Muscle layer of colon (tissue), 2 donors: ENCODE data around the gene CASP10.
"Not testable (repeated sequence)": the region's sequence is repeated elsewhere in the genome, so short reads cannot be mapped to it uniquely, and the experiment has no call there.

Source experiments
- H3K27ac ChIP-seq: one replicate; pipeline ENCODE4 v1.7.0; 2013; ENCODE audit warnings: low read depth, mild to moderate bottlenecking, low read length, moderate library complexity
- H3K27me3 ChIP-seq, 2 donors: one replicate each; pipeline ENCODE4 v1.7.0; 2013; ENCODE audit warnings: low read length in 2 of 2, mild to moderate bottlenecking in 2 of 2; ENCODE audit not compliant: insufficient read depth in 2 of 2, control insufficient read depth in 1 of 2
- H3K36me3 ChIP-seq: one replicate; pipeline ENCODE4 v1.7.0; 2013; ENCODE audit warnings: mild to moderate bottlenecking, low read length; ENCODE audit not compliant: insufficient read depth
- H3K4me1 ChIP-seq: one replicate; pipeline ENCODE4 v1.7.0; 2013; ENCODE audit warnings: mild to moderate bottlenecking, low read length; ENCODE audit not compliant: insufficient read depth
- H3K4me3 ChIP-seq, 2 donors: one replicate each; pipeline ENCODE4 v1.7.0; 2013; ENCODE audit warnings: low read length in 2 of 2, low read depth in 1 of 2, mild to moderate bottlenecking in 1 of 2, moderate library complexity in 1 of 2
- H3K9ac ChIP-seq: one replicate; pipeline ENCODE4 v1.7.0; 2013; ENCODE audit warnings: low read length
- H3K9me3 ChIP-seq: one replicate; pipeline ENCODE4 v1.7.0; 2013; ENCODE audit warnings: mild to moderate bottlenecking, low read length
- donor health status: abdominal sarcoma.
- donor health status: Adenocarcinoma of cecum.

The CASP10 gene

DNA sequence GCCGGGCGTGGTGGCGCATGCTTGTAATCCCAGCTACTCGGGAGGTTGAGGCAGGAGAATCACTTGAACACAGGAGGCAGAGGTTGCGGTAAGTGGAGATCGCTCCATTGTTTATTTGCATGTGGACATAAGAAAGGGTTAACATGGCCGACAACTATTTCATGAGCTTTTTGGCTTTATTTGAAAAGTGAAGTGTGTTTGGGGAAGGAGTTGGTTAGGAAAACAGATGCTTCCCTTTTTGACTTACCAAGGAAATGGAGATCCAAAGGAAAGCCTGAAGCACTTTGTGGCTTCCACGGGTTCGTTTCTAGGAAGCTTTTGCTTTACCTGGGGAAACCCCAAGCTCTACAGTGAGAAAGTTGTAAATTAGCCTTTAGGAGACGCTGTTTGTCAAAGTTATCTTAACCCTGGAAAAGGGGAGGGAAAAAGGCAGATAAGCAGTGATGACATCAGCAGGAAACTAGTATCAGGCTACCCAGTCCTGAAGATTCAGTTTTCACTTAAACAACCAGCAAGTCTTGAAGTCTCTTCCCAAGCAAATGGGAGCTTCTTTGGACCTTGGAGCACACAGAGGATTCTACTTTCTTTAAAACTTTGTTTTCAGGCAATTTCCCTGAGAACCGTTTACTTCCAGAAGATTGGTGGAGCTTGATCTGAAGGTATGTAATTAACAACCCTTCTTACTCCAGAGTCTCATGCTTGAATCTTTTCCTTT is at the start of gene CASP10:
Gene CASP10 (plus strand): TSS at position 492 of the 715 bp plus-strand sequence. CDS start 2,637 bp downstream, outside the sequence.
- Histone ChIP-seq H3K9ac (no peak within 1 kb of the TSS), H3K36me3 (no peaks in the 10 kb centered on the region), H3K4me1 (no peaks in the 10 kb centered on the region), H3K9me3 (no peaks in the 10 kb centered on the region), H3K27ac (peak within 1 kb of the TSS; percentile 12), H3K4me3 (peak within 1 kb of the TSS; percentile 12 to 52), H3K27me3 (no peaks in the 10 kb centered on the region)

DNA sequence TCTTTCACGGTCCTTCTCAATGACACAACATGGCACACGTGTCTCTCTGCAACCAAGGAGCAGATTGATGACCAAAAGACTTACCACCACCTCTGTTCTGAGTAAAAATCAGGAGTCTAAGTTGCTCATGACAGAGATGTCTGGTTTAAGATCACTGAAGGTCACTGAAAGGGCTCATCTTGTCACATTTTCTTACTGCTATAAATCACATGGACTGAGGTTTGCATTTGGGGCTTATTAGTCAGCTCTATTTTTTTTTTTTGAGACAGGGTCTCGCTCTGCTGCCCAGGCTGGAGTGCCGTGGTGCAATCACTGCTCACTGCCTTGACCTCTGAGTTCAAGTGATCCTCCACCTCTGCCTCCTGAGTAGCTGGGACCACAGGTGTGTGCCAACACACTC is 47.6 kb upstream of the CASP10 start:
- Histone ChIP-seq H3K9ac (no peak overlapping the region), H3K4me3 (no peak overlapping the region), H3K27ac (no peak overlapping the region), H3K4me1 (peaks cover 13% of the 10 kb centered on the region), H3K27me3 (no peaks in the 10 kb centered on the region), H3K36me3 (peaks cover 46% of the 10 kb centered on the region), H3K9me3 (no peaks in the 10 kb centered on the region)

DNA sequence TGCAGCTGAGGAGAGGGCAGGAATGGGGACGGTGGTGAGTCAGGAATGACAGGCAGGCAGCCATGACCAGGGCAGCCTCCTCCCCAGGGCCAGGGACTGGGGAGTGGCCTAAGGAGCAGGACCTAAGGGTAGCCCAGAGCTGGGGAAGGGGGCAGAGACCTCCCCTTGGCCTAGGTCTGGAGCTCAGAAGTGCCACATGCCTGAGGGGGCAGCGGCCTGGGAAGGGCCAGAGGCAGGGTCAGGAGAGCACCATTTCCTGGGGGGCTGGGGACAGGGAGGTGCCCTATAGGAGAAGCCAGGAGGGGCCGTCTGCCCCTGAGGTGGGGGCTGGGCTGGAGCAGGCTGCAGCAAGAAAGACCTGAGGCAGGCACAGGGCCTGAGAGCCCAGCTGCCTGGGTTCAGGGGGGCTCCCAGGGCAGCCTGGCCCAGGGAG is 46.0 kb upstream of the CASP10 start:
- Histone ChIP-seq H3K4me1 (peaks cover 9% of the 10 kb centered on the region), H3K4me3 (no peak overlapping the region), H3K27ac (no peak overlapping the region), H3K9ac (no peak overlapping the region), H3K9me3 (no peaks in the 10 kb centered on the region), H3K27me3 (no peaks in the 10 kb centered on the region), H3K36me3 (peaks cover 54% of the 10 kb centered on the region)

DNA sequence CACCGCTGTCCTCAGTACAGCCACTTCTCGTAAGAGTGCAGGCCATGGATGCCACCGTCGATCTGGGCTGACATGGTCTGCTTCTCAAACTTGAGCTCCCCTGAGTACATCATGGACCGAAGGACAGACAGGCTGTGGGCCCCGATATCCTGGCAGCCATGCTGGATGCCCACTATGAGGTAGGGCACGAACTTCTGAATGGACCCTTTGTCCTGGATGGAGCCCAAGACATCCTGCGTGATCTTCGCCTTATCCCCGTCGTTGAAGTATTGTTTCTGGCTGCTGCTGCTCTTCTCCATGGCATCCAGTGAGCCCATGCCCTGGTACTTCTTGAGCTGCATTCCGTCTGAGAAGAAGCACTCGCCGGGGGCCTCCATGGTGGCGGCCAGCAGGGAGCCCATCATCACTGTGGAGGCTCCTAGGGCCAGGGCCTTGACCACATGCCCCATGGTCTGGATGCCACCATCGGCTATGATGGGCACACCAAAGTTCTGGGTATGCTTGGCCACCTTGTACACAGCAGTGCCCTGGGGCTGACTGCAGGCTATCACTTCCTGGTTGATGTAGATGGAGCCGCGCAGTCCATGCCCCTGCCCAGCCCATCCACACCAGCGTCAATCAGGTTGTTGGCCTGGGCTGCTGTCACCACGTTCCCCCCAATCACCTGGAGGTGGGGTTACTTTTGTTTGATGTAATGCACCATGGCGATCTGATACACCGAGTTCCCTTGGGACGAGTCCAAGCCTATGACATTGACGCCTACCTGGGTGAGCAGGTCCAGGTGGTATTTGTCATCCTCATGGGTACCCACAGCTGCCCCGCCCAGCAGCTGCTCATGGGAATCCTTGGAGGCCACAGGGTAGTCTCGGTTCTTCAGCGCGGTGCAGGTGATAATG is 45.2 kb upstream of the CASP10 start:
- Histone ChIP-seq H3K36me3 (peaks cover 54% of the 10 kb centered on the region), H3K27ac (no peak overlapping the region), H3K27me3 (no peaks in the 10 kb centered on the region), H3K9me3 (no peaks in the 10 kb centered on the region), H3K4me1 (peaks cover 5% of the 10 kb centered on the region), H3K4me3 (no peak overlapping the region), H3K9ac (no peak overlapping the region)

- H3K4me3 ChIP-seq, result no peak overlapping the region
- H3K9ac ChIP-seq, result no peak overlapping the region
- H3K27ac ChIP-seq, result no peak overlapping the region
- H3K4me1 ChIP-seq, result peaks cover 4% of the 10 kb centered on the region
- H3K36me3 ChIP-seq, result peaks cover 47% of the 10 kb centered on the region
- no peaks in the 10 kb centered on the region for H3K9me3 ChIP-seq
- no peaks in the 10 kb centered on the region for H3K27me3 ChIP-seq
These were observed 44.5 kb upstream of the CASP10 start for GRCh38 chr2:201138401-201138970.

- not testable (repeated sequence) for H3K27me3 ChIP-seq, H3K27ac ChIP-seq, H3K4me1 ChIP-seq, H3K4me3 ChIP-seq, H3K9ac ChIP-seq, H3K9me3 ChIP-seq
- H3K36me3 ChIP-seq, result peaks cover 50% of the 10 kb centered on the region
These were observed 43.8 kb upstream of the CASP10 start for GRCh38 chr2:201138986-201139781.

DNA sequence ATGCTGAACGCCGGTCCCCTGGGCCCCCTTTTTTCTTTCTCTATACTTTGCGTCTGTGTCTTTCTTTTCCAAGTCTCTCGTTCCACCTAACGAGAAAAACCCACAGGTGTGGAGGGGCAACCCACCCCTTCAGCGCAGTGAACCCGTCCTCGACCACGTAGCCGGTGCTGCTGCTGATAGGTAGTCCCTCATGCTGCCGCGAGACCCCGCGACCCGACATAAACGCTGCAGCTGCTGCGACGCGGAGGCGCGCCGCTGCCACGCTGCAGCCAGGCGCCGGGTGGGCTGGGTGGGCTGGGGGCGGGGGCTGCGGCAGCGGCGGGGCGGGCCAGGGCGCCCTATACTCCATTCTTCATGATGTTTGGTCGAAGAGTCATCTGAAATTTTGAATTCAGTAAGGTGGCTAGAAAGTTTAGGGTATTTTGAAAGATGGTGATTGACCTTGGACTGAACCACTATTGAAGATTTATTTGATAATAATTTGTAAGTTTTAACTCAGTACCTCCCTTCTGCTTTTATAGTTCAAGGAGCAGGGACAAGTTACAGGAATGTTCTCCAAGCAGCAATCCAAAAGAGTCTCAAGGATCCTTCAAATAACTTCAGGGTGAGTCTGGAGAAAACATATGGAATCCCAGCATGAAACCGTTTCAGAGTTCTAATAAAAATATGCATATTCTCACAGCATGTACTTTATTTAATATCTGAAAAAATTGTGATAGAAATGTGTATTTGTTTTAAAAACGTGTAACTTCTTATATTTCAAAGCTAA is 42.9 kb upstream of the CASP10 start:
- Histone ChIP-seq H3K4me1 (peaks cover 4% of the 10 kb centered on the region), H3K9ac (no peak overlapping the region), H3K27me3 (no peaks in the 10 kb centered on the region), H3K27ac (no peak overlapping the region), H3K4me3 (no peak overlapping the region), H3K36me3 (peaks cover 57% of the 10 kb centered on the region), H3K9me3 (no peaks in the 10 kb centered on the region)

- Histone ChIP-seq H3K9me3 (no peaks in the 10 kb centered on the region), H3K27me3 (no peaks in the 10 kb centered on the region), H3K4me3 (no peak overlapping the region), H3K36me3 (peaks cover 30% of the 10 kb centered on the region), H3K27ac (no peak overlapping the region), H3K9ac (no peak overlapping the region), H3K4me1 (peaks cover 8% of the 10 kb centered on the region)
These were observed 38.6 kb upstream of the CASP10 start for GRCh38 chr2:201144101-201145051.

- H3K4me1 ChIP-seq, result peaks cover 20% of the 10 kb centered on the region
- no peaks in the 10 kb centered on the region for H3K27me3 ChIP-seq
- no peaks in the 10 kb centered on the region for H3K9me3 ChIP-seq
- H3K27ac ChIP-seq, result peak overlapping the region; percentile 39
- no peak overlapping the region for H3K9ac ChIP-seq
- H3K4me3 ChIP-seq, result no peak overlapping the region
- H3K36me3 ChIP-seq, result peaks cover 42% of the 10 kb centered on the region
These were observed 34.4 kb upstream of the CASP10 start for GRCh38 chr2:201148434-201148990.
